CD4-positive, alpha-beta T cell (primary cell): ENCODE measurements around the gene CYGB. TPM values are rescaled to one million over a fixed set of nuclear protein-coding genes. Genes with fewer than 3 reads are reported as not detected.

Experiments
- ATAC-seq: fragments of 200-7000 bp; cut with Tn5 transposase; one replicate; pipeline ENCODE4 v1.10.0; 2022; ENCODE audit warnings: mild to moderate bottlenecking; ENCODE audit not compliant: poor library complexity
- CTCF ChIA-PET: fragments of 350-600 bp; sonication (Branson Sonifier 250); formaldehyde crosslinking; loops from one replicate; lab custom pipeline; 2021; ENCODE audit warnings: antibody characterized with exemption, inconsistent platforms; lab: Charles Lee
- POLR2A ChIA-PET: fragments of 350-600 bp; sonication (Branson Sonifier 250); formaldehyde crosslinking; loops from one replicate; lab custom pipeline; 2021; ENCODE audit warnings: antibody characterized with exemption, inconsistent platforms; lab: Charles Lee
- DNase-seq, 14 experiments: peaks; one replicate each; pipeline ENCODE4 v3.0.0-alpha.2; 2013 to 2020; ENCODE audit warnings: mixed read lengths in 2 of 14
- H3K27ac ChIP-seq, 2 donors: one replicate each; pipeline versions ENCODE4 v1.5.1 to v1.7.0; 2013; ENCODE audit warnings: low read length in 2 of 2, low read depth in 1 of 2, mild to moderate bottlenecking in 1 of 2
- H3K27me3 ChIP-seq, 2 experiments: 1 replicate in 1 of 2; 2 replicates in 1 of 2; pipeline versions ENCODE4 v1.6.1 to v1.7.0; 2013; ENCODE audit warnings: low read length in 2 of 2, control low read depth in 1 of 2, mild to moderate bottlenecking in 1 of 2, moderate library complexity in 1 of 2; ENCODE audit not compliant: insufficient read depth in 2 of 2, control insufficient read depth in 1 of 2
- H3K36me3 ChIP-seq: one replicate; pipeline ENCODE4 v1.6.1; 2013; ENCODE audit warnings: low read length, control low read depth; ENCODE audit not compliant: insufficient read depth
- H3K4me1 ChIP-seq: one replicate; pipeline ENCODE4 v1.6.1; 2013; ENCODE audit warnings: low read length, control low read depth; ENCODE audit not compliant: insufficient read depth
- H3K4me3 ChIP-seq: one replicate; pipeline ENCODE4 v1.5.1; 2013; ENCODE audit warnings: mild to moderate bottlenecking, low read length, moderate library complexity
- H3K9me3 ChIP-seq, 2 experiments: 1 replicate in 1 of 2; 2 replicates in 1 of 2; pipeline versions ENCODE4 v1.6.1 to v1.7.0; 2013; ENCODE audit warnings: low read length in 2 of 2, mild to moderate bottlenecking in 2 of 2, control low read depth in 1 of 2, moderate library complexity in 1 of 2; ENCODE audit not compliant: control insufficient read depth in 1 of 2, insufficient read depth in 1 of 2
- H3K27ac Mint-ChIP-seq: one replicate; pipeline ENCODE4 v1.8.0; 2020; ENCODE audit warnings: mixed read lengths
- H3K27me3 Mint-ChIP-seq: one replicate; pipeline ENCODE4 v1.8.0; 2021; ENCODE audit warnings: mixed read lengths
- H3K36me3 Mint-ChIP-seq: one replicate; pipeline ENCODE4 v1.8.0; 2021; ENCODE audit warnings: low read depth, mixed read lengths
- H3K4me1 Mint-ChIP-seq: one replicate; pipeline ENCODE4 v1.8.0; 2021; ENCODE audit warnings: low read depth, mixed read lengths
- H3K4me3 Mint-ChIP-seq: one replicate; pipeline ENCODE4 v1.8.0; 2020; ENCODE audit warnings: mild to moderate bottlenecking, mixed read lengths
- H3K9me3 Mint-ChIP-seq: one replicate; pipeline ENCODE4 v1.8.0; 2020; ENCODE audit warnings: mixed read lengths
- intact Hi-C, 2 experiments: fragments of 100-400 bp; cut with DNase I in 1 of 2; cut with micrococcal nuclease in 1 of 2; formaldehyde crosslinking; loops; one replicate each; pipeline versions ENCODE4 v1.15.1 to v1.9.0; 2023 to 2025; cut with DNase I, micrococcal nuclease
- total RNA-seq, 174 experiments: library from RNA in 2 of 174; stranded (reverse) in 2 of 174; gene quantifications; one replicate each; pipeline ENCODE4 v1.2.3 and lab custom pipeline; 2021 to 2026
- TF ChIP-seq, protein P1 (sequence below): fragments of 200-600 bp; IDR thresholded peaks from one replicate; pipeline ENCODE4 v1.8.0; 2022; ENCODE audit warnings: antibody characterized with exemption, mild to moderate bottlenecking

The CYGB gene
- total RNA-seq, 2 experiments from 2014 or later = not detected

GRCh38 chr17:76550712-76551615 is 13.5 kb upstream of the CYGB start:
- H3K9me3 ChIP-seq = no peaks in the 10 kb centered on the region
- Mint-ChIP-seq H3K4me1 (no peaks in the 10 kb centered on the region), H3K27ac (no peak overlapping the region), H3K4me3 (no peak overlapping the region), H3K27me3 (no peaks in the 10 kb centered on the region), H3K9me3 (no peaks in the 10 kb centered on the region), H3K36me3 (no peaks in the 10 kb centered on the region)
- POLR2A ChIA-PET = interaction anchor here (1.2 kb wide), 1 partner anchor 121 kb away, joined by 3 read pairs; no protein-coding TSS in a partner anchor
- DNase-seq (no peak), ATAC-seq (no peak)
- peaks cover 7% of the 10 kb centered on the region for H3K4me1 ChIP-seq
- no peak overlapping the region for H3K27ac ChIP-seq
- no peak overlapping the region for H3K4me3 ChIP-seq
- intact Hi-C loops = no loop called here
- CTCF ChIA-PET = interaction anchor here (1.0 to 1.2 kb wide), 3 partner anchors 11 to 130 kb away, joined by 3 to 5 read pairs (median 3); partner anchors contain the start of gene PRCD
- no peaks in the 10 kb centered on the region for H3K27me3 ChIP-seq
- TF ChIP-seq, protein P1, sequence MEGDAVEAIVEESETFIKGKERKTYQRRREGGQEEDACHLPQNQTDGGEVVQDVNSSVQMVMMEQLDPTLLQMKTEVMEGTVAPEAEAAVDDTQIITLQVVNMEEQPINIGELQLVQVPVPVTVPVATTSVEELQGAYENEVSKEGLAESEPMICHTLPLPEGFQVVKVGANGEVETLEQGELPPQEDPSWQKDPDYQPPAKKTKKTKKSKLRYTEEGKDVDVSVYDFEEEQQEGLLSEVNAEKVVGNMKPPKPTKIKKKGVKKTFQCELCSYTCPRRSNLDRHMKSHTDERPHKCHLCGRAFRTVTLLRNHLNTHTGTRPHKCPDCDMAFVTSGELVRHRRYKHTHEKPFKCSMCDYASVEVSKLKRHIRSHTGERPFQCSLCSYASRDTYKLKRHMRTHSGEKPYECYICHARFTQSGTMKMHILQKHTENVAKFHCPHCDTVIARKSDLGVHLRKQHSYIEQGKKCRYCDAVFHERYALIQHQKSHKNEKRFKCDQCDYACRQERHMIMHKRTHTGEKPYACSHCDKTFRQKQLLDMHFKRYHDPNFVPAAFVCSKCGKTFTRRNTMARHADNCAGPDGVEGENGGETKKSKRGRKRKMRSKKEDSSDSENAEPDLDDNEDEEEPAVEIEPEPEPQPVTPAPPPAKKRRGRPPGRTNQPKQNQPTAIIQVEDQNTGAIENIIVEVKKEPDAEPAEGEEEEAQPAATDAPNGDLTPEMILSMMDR = no peak
- H3K36me3 ChIP-seq = no peaks in the 10 kb centered on the region

- Histone ChIP-seq H3K27ac (no peak overlapping the region), H3K9me3 (no peaks in the 10 kb centered on the region), H3K27me3 (no peaks in the 10 kb centered on the region), H3K36me3 (no peaks in the 10 kb centered on the region), H3K4me3 (no peak overlapping the region), H3K4me1 (peaks cover 7% of the 10 kb centered on the region)
- POLR2A ChIA-PET = no interaction called here
- Mint-ChIP-seq H3K27me3 (no peaks in the 10 kb centered on the region), H3K4me3 (no peak overlapping the region), H3K27ac (no peak overlapping the region), H3K4me1 (no peaks in the 10 kb centered on the region), H3K9me3 (no peaks in the 10 kb centered on the region), H3K36me3 (no peaks in the 10 kb centered on the region)
- ATAC-seq = no peak
- TF ChIP-seq, protein P1 = no peak
- intact Hi-C loops = no loop called here
- CTCF ChIA-PET = interaction anchor here (2.3 kb wide), 1 partner anchor 26 kb away, joined by 8 read pairs; no protein-coding TSS in a partner anchor
- no peak for DNase-seq
These were observed 12.0 kb upstream of the CYGB start for GRCh38 chr17:76549539-76549938.

DNA sequence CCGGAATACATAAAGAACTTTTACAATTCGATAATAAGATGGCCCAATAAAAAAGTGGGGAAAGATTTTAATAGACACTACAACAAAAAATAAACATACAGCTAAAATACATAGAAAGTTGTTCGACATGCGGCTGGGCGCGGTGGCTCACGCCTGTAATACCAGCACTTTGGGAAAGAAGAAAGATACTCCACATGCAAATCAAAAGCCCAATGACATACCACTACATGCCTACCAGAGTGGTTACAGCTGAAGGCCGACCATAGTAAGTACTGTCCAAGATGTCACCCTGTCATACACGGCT is 11.7 kb upstream of the CYGB start:
- Mint-ChIP-seq H3K27ac (no peak overlapping the region), H3K4me3 (no peak overlapping the region), H3K27me3 (peaks cover 1% of the 10 kb centered on the region), H3K36me3 (no peaks in the 10 kb centered on the region), H3K4me1 (no peaks in the 10 kb centered on the region), H3K9me3 (no peaks in the 10 kb centered on the region)
- TF ChIP-seq, protein P1 = no peak
- DNase-seq = no peak
- Histone ChIP-seq H3K4me1 (peaks cover 7% of the 10 kb centered on the region), H3K9me3 (no peaks in the 10 kb centered on the region), H3K36me3 (no peaks in the 10 kb centered on the region), H3K27me3 (no peaks in the 10 kb centered on the region), H3K4me3 (no peak overlapping the region), H3K27ac (no peak overlapping the region)
- ChIA-PET POLR2A (no interaction called here), CTCF (interaction anchor here (2.3 kb wide), 1 partner anchor 26 kb away, joined by 8 read pairs; no protein-coding TSS in a partner anchor)
- intact Hi-C loops = no loop called here
- ATAC-seq = no peak
